Kidney epithelial cell (primary cell): ENCODE results near the gene ADGRF4. TPM values are rescaled to one million over a fixed set of nuclear protein-coding genes. Genes with fewer than 3 reads are reported as not detected.

Experiments used
- DNase-seq: peaks from one replicate; pipeline ENCODE4 v3.0.0-alpha.2; 2010; ENCODE audit warnings: low read depth
- H3K27me3 ChIP-seq: 2 replicates; pipeline ENCODE4 v1.6.0; 2011; ENCODE audit warnings: low read length; ENCODE audit not compliant: control insufficient read depth, insufficient read depth
- H3K36me3 ChIP-seq: 2 replicates; pipeline ENCODE4 v1.5.1; 2011; ENCODE audit warnings: low read length; ENCODE audit not compliant: control insufficient read depth, insufficient read depth
- H3K4me3 ChIP-seq: 2 replicates; pipeline ENCODE4 v1.5.1; 2011; ENCODE audit warnings: low read depth, mild to moderate bottlenecking, control low read depth, low read length
- total RNA-seq: library from RNA; depleted of rRNA; stranded (reverse); fragments of >200 nt; gene quantifications from 2 replicates; pipeline ENCODE4 v1.2.3, GENCODE V29; 2015
- TF ChIP-seq, protein P1 (sequence below): IDR thresholded peaks from 2 replicates; pipeline ENCODE4 v1.5.1; 2011; ENCODE audit warnings: mild to moderate bottlenecking, moderate library complexity, low read length, control low read depth, inconsistent platforms; ENCODE audit not compliant: insufficient read depth, poor library complexity, severe bottlenecking

The ADGRF4 gene
- total RNA-seq, 1 donor from 2014 or later: 7.7 TPM

GRCh38 chr6:47670851-47671250, 27.5 kb upstream of the ADGRF4 start:
- TF ChIP-seq, protein P1, sequence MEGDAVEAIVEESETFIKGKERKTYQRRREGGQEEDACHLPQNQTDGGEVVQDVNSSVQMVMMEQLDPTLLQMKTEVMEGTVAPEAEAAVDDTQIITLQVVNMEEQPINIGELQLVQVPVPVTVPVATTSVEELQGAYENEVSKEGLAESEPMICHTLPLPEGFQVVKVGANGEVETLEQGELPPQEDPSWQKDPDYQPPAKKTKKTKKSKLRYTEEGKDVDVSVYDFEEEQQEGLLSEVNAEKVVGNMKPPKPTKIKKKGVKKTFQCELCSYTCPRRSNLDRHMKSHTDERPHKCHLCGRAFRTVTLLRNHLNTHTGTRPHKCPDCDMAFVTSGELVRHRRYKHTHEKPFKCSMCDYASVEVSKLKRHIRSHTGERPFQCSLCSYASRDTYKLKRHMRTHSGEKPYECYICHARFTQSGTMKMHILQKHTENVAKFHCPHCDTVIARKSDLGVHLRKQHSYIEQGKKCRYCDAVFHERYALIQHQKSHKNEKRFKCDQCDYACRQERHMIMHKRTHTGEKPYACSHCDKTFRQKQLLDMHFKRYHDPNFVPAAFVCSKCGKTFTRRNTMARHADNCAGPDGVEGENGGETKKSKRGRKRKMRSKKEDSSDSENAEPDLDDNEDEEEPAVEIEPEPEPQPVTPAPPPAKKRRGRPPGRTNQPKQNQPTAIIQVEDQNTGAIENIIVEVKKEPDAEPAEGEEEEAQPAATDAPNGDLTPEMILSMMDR: no peak
- DNase-seq: no peak
- Histone ChIP-seq H3K4me3 (no peak overlapping the region), H3K27me3 (no peaks in the 10 kb centered on the region), H3K36me3 (no peaks in the 10 kb centered on the region)

GRCh38 chr6:47671777-47672176, 26.6 kb upstream of the ADGRF4 start:
- TF ChIP-seq, protein P1: no peak
- Histone ChIP-seq H3K4me3 (no peak overlapping the region), H3K27me3 (no peaks in the 10 kb centered on the region), H3K36me3 (no peaks in the 10 kb centered on the region)
- no peak for DNase-seq

GRCh38 chr6:47672816-47673215, 25.6 kb upstream of the ADGRF4 start:
- Histone ChIP-seq H3K36me3 (no peaks in the 10 kb centered on the region), H3K4me3 (no peak overlapping the region), H3K27me3 (no peaks in the 10 kb centered on the region)
- TF ChIP-seq, protein P1: no peak
- DNase-seq: no peak

DNA sequence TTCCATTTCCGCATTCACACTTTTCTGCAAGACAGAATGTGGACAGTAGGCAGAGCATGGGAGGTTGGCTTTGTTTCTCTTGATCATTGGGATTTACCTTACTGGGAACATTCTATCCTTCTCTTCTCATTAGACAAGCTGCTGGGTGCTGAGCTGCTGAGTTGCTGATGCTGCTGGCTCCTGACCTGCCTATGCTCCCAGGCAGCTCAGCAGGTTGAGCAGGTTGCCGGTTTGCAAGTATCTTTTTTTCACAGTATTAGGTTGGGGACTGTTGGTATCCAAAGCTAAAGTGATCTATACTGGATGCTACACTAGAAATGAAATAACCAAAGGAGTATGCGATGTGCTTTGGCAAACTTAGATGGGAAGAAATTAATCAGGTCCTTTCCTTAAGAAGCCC, 23.7 kb upstream of the ADGRF4 start:
- no peaks in the 10 kb centered on the region for H3K27me3 ChIP-seq
- H3K4me3 ChIP-seq: no peak overlapping the region
- DNase-seq: no peak
- no peaks in the 10 kb centered on the region for H3K36me3 ChIP-seq
- TF ChIP-seq, protein P1: no peak

- TF ChIP-seq, protein P1: no peak
- no peaks in the 10 kb centered on the region for H3K36me3 ChIP-seq
- no peaks in the 10 kb centered on the region for H3K27me3 ChIP-seq
- no peak overlapping the region for H3K4me3 ChIP-seq
- no peak for DNase-seq
These were observed 20.8 kb upstream of the ADGRF4 start for GRCh38 chr6:47677381-47678100.

GRCh38 chr6:47678739-47679138, 19.6 kb upstream of the ADGRF4 start:
- Histone ChIP-seq H3K27me3 (no peaks in the 10 kb centered on the region), H3K4me3 (no peak overlapping the region), H3K36me3 (no peaks in the 10 kb centered on the region)
- TF ChIP-seq, protein P1: no peak
- no peak for DNase-seq
